GM18499 (cell line): ENCODE data around the gene ZNF410.
"Not testable (repeated sequence)": the region's sequence is repeated elsewhere in the genome, so short reads cannot be mapped to it uniquely, and the experiment has no call there.

ENCODE experiments used
- ATAC-seq: cut with Tn5 transposase; IDR thresholded peaks from one replicate; pipeline ENCODE4 v1.9.1; 2021; ENCODE audit warnings: moderate number of reproducible peaks; ENCODE audit not compliant: insufficient read depth, unreplicated experiment

ZNF410 gene

DNA sequence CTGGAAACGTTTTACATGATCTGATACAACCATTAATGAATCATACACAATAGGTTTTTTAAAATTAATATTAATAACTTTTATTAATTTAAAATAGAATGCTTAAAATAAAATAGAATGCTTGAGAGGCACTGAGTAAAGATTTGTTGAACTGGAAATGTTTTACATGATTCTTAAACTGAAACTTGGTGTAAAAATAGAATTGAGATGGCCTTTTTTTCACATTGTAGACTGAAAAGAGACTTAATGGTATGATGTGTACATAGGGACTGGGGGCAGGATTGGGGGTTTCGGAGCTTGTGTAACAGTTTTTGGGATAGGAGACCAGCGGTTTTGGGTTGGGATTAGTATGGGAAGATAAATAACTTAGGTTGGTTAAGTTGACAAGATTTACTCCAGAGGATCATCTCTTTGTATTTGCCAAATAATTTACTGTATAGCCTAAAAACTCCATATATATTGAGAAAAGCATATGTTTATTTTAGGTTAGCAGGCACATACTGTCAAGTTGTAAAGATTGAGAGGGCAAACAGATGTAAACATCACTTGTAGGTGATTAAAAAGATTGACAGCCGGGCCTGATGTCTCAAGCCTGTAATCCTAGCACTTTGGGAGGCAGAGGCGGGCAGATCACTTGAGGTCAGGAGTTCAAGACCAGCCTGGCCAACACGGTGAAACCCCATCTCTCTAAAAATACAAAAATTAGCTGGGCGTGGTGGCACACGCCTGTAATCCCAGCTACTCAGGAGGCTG is 2.0 kb upstream of the ZNF410 start:
- ATAC-seq = no peak

GRCh38 chr14:73887318-73887616 is 608 bp downstream of the ZNF410 start:
- ATAC-seq = no peak

DNA sequence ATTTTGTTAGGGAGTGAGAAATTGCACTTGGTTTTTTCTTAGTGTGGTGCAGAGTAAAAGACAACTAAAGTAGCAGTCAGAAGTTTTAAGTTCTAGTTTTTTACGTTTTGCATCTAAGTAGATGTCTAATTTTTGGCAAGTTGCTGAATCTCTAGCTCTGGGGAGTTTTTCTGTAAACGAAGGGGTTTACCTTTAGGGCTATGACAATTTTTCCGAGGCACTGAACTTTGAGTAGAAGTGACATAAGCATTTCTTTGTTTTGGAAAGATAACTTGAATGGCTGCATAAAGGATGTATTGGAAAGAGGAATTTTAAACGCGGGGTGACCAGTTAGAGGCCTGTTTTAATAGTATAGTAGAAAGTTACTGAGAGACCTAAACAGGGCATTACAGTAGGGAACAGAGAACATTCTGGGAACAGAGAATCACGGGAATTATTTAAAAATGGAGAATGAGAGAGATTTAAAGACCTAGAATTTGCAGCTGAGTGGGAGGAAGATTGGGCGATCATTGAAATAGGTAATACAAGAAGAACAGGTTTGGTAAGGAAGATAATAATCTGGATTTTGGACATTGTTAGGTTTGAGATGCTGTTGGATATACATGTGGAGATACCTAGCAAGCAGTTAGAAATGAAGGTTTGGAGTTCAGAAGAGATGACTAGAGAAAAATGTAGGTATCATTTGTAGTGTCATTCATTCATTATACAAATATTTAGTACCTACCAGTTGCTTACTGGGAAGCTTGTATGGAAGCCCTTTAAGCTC is 1.2 kb downstream of the ZNF410 start:
- ATAC-seq = no peak

DNA sequence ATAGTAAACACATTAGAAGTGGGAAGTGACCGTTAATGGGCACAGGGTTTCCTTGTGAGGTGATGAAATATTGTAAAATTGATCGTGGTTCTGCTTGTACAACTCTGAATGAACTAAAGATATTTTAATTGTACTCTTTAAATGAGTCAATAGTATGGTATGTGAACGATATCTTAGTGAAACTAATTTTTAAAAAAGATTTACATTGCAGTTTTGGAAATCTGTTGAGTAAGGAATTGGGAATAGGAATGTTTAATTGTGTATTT is 1.7 kb downstream of the ZNF410 start:
- no peak for ATAC-seq

DNA sequence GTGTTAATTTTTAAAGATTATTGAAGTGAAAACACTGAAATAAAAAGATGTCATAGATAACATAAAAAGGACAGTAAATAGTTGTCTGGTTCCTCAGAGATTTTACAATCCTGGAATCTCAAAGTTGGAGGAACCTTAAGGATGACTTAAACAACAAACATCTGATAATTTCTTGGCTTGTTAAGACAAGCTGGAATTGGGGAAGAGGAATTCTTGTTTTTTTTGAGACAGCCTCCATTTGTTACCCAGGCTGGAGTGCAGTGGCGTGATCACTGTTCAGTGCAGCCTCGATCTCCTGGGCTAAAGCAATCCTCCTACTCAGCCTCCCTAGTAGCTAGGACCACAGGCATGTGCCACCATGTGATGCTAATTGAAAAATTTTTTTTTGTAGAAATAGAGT is 2.3 kb downstream of the ZNF410 start:
- ATAC-seq = no peak

- ATAC-seq = no peak
These were observed 2.7 kb downstream of the ZNF410 start for GRCh38 chr14:73889376-73889775.

DNA sequence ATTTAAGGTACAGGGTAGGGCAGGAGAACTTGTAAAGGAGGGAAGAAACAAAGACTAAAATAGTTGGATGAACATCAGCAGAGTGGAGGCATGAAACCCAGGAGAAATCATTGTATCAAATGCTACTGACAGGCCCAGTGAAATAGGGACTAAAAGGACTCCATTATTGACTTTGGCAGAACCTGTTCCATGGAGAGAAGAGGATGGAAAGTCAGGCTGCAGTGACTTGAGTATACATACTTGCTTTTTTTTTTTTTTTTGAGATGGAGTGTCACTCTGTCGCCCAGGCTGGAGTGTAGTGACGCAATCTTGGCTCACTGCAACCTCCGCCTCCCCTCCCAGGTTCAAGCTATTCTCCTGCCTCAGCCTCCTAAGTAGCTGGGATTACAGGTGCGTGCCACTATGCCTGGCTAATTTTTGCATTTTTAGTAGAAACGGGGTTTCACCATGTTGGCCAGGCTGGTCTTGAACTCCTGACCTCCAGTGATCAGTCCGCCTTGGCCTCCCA is 7.6 kb downstream of the ZNF410 start:
- ATAC-seq = not testable (repeated sequence)

GRCh38 chr14:73895939-73896338 is 9.3 kb downstream of the ZNF410 start:
- no peak for ATAC-seq

- no peak for ATAC-seq
These were observed 9.9 kb downstream of the ZNF410 start for GRCh38 chr14:73896521-73896920.

DNA sequence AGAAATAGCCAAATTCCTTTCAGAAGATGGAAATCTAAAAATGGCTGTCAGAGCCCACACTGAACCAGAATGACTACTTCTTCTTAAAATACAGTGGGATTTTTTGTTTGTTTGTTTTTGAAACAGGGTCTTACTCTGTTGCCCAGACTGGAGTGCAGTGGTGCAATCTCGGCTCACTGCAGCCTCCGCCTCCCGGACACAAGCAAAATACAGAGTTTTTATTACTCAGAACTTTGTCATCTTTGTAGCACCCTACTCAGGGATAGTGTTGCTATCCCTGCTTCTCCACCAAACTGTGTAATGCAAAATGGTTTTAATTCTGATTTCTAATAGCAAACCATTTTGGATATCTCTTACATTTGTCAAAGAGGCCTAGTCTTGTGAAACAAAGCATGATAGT is 16.4 kb downstream of the ZNF410 start:
- ATAC-seq = no peak

DNA sequence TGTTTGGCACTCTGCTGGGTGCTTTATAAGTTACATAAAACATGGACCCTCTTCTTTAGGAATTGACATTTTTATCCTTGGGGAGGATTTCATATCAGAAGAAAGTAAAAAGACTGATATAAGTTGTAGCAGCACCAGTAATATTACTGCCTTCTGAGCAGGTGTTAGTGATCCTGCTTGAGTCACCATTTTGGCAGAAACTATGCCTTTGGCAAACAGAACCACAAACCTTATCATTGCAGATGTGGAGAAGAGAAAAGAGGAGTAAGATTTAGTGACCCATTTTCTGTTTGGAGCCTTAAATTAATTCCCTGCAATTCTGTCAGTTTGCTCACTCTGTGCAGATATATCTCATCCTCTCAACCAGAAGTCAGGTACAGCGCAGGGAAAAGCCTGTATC is 23.0 kb downstream of the ZNF410 start:
- ATAC-seq = no peak

DNA sequence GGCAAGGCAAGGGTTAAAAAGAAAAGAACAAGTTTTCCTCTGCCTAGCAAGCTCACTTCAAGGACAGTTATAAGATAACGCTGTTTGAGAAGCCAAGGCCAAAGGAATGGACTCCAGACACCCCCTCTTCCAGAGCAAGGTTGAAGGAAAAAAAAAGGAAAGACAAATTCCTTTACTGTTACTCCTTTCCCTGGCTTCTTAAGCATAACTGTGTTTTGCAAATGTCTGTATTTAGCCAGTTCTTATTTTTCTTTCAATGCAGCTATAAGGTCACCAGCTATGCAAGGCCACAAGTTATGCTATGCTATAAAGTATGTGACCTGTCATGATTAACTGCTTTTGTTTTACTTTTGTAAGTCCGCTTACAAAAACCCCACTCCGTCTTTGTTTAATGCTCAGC is 26.6 kb downstream of the ZNF410 start:
- ATAC-seq = no peak

- no peak for ATAC-seq
These were observed 29.7 kb downstream of the ZNF410 start for GRCh38 chr14:73916324-73916723.

- not testable (repeated sequence) for ATAC-seq
These were observed 32.8 kb downstream of the ZNF410 start for GRCh38 chr14:73919457-73919856.

GRCh38 chr14:73924337-73924736 is 37.7 kb downstream of the ZNF410 start:
- ATAC-seq = no peak

GRCh38 chr14:73935666-73936065 is 49.0 kb downstream of the ZNF410 start:
- ATAC-seq = no peak

- no peak for ATAC-seq
These were observed 49.9 kb downstream of the ZNF410 start for GRCh38 chr14:73936548-73936947.

DNA sequence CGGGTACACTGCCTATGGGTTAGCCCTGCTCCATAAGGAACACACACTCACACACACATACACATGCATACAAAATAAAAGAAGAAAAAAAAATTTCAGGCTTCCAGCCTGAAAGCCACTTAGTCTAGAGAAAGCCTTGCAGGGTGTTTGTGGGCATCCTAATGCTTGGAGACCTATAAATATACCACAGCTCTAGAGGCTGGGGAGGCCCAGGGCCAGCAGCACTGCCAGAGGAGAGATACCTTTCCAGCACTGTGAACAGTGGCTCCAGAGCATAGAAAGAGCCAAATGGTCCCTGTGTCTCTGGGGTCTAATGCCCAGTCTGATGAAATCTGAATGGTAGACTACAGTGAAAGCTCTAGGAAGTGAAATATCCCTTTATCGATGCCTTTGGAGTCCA is 50.4 kb downstream of the ZNF410 start:
- no peak for ATAC-seq

DNA sequence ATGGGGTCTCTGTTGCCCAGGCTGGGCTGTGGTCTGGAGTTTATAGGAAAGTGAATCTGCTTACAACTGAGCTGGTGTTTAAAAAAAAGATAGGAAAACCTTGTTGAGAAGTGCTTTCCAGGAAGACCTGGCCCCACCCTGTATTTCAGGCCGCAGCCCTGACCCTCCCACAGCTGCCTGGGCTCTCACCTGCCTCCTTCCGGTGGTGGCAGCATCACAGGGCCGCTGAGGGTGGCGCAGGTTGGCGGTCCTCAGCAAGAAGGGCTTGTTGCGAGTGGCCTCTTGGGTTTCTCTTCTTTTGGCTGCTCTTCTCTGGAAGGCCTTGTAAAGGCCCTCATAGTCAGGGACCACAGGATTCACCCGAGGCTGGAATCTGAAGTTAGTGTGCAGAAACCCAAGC is 55.5 kb downstream of the ZNF410 start:
- ATAC-seq = no peak

GRCh38 chr14:73943083-73943482 is 56.4 kb downstream of the ZNF410 start:
- no peak for ATAC-seq

DNA sequence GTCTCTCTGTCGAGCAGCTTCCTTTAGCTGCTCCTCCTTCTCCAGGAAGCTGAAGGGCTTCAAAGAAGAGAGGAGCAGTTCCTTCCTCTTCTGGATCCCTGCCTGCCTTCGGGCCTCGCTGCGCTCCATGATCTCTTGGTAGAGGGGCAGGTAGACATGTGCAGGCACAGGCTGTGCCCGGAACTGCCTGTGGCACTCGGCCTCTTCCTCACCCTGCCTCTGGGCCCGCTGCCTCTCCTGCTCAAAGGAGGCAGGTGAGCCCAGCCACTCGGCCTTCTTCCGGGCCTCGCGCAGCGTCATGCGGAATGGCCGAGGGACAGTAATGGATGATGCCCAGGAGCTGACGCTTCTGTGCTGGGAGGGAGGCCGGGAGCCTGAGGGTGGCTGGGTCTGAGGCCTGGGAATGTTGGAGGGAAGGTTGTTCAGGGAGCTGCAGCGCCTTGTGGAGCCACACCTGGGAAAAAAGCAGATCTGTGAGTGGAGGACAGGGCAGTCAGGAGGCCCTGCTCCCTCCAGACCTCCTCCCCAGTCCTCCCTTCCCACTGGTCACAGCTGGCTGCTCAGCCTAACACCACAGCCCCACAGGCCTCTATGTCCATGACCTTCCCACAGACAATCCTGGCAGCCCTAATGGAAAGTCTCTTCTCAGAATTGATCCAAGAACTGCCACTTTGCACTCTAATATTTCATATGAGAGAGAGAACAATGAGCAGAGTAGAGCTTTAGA is 57.9 kb downstream of the ZNF410 start:
- ATAC-seq = no peak
